ENCODE results near the gene PHC3. TPM values are rescaled to one million over a fixed set of nuclear protein-coding genes. Genes with fewer than 3 reads are reported as not detected.

Gene PHC3
- total and polyA plus RNA-seq, 2 experiments from 2014 or later, result 36.6 to 39.8 TPM

GRCh38 chr3:170049146-170050000, 132.2 kb downstream of the PHC3 start:
- no peak overlapping the region for H2AFZ ChIP-seq
- peaks cover 68% of the 10 kb centered on the region for H3K79me2 ChIP-seq
- H3K9me2 ChIP-seq (replicated peaks; ENCODE audit: insufficient read depth), result no peaks in the 10 kb centered on the region
- no peak for TF ChIP-seq EZH2 (IDR thresholded peaks at IDR 0.05; ENCODE audit: borderline replicate concordance)
- TF ChIP-seq CTCF (IDR thresholded peaks at IDR 0.05; ENCODE audit: poor library complexity), result no peak
- TF ChIP-seq EZH2phosphoT487 (IDR thresholded peaks at IDR 0.05; ENCODE audit: low read depth, severe bottlenecking, unreplicated experiment), result no peak
- H3K36me3 ChIP-seq (replicated peaks; ENCODE audit: insufficient read depth, low read depth), result no peaks in the 10 kb centered on the region
- no peak for DNase-seq (ENCODE audit: low spot score)
- peaks cover 8% of the 10 kb centered on the region for H3K4me1 ChIP-seq (ENCODE audit: insufficient read depth)
- no peaks in the 10 kb centered on the region for H3K27me3 ChIP-seq
- H3K9me3 ChIP-seq (ENCODE audit: low read depth), result no peaks in the 10 kb centered on the region
- peak overlapping the region; percentile 51 for H3K27ac ChIP-seq
- H3K4me2 ChIP-seq, result no peak overlapping the region
- H3K4me3 ChIP-seq, result no peak overlapping the region
- WGBS (ENCODE audit: low lambda C conversion rate, missing lambda C conversion rate), result 79% methylated on average over 10 of the region's 10 CpGs
- no peaks in the 10 kb centered on the region for H4K20me1 ChIP-seq (ENCODE audit: insufficient read depth, poor library complexity, severe bottlenecking)

- H3K36me3 ChIP-seq (replicated peaks; ENCODE audit: insufficient read depth, low read depth), result no peaks in the 10 kb centered on the region
- H4K20me1 ChIP-seq (ENCODE audit: insufficient read depth, poor library complexity, severe bottlenecking), result no peaks in the 10 kb centered on the region
- H3K9me2 ChIP-seq (replicated peaks; ENCODE audit: insufficient read depth), result no peaks in the 10 kb centered on the region
- H3K27ac ChIP-seq, result peak overlapping the region; percentile 68
- H3K4me2 ChIP-seq, result peak overlapping the region; percentile 59
- no peak overlapping the region for H3K4me3 ChIP-seq
- no peaks in the 10 kb centered on the region for H3K27me3 ChIP-seq
- no peak overlapping the region for H2AFZ ChIP-seq
- no peaks in the 10 kb centered on the region for H3K9me3 ChIP-seq (ENCODE audit: low read depth)
- DNase-seq (ENCODE audit: low spot score), result no peak
- H3K4me1 ChIP-seq (ENCODE audit: insufficient read depth), result peaks cover 8% of the 10 kb centered on the region
- no peak for TF ChIP-seq EZH2 (IDR thresholded peaks at IDR 0.05; ENCODE audit: borderline replicate concordance)
- no peak for TF ChIP-seq EZH2phosphoT487 (IDR thresholded peaks at IDR 0.05; ENCODE audit: low read depth, severe bottlenecking, unreplicated experiment)
- no peak for TF ChIP-seq CTCF (IDR thresholded peaks at IDR 0.05; ENCODE audit: poor library complexity)
- H3K79me2 ChIP-seq, result peaks cover 68% of the 10 kb centered on the region
- 85% methylated on average over 3 of the region's 3 CpGs for WGBS (ENCODE audit: low lambda C conversion rate, missing lambda C conversion rate)
Observed at GRCh38 chr3:170047133-170047404, 134.5 kb downstream of the PHC3 start.

- peaks cover 3% of the 10 kb centered on the region for H3K27me3 ChIP-seq
- TF ChIP-seq EZH2 (IDR thresholded peaks at IDR 0.05; ENCODE audit: borderline replicate concordance), result no peak
- TF ChIP-seq CTCF (IDR thresholded peaks at IDR 0.05; ENCODE audit: poor library complexity), result no peak
- no peak for TF ChIP-seq EZH2phosphoT487 (IDR thresholded peaks at IDR 0.05; ENCODE audit: low read depth, severe bottlenecking, unreplicated experiment)
- H3K4me2 ChIP-seq, result peak overlapping the region; percentile 59
- no peaks in the 10 kb centered on the region for H3K36me3 ChIP-seq (replicated peaks; ENCODE audit: insufficient read depth, low read depth)
- H3K9me2 ChIP-seq (replicated peaks; ENCODE audit: insufficient read depth), result no peaks in the 10 kb centered on the region
- WGBS (ENCODE audit: low lambda C conversion rate, missing lambda C conversion rate), result 49% methylated on average over 5 of the region's 5 CpGs
- no peaks in the 10 kb centered on the region for H3K9me3 ChIP-seq (ENCODE audit: low read depth)
- no peak overlapping the region for H3K4me3 ChIP-seq
- no peaks in the 10 kb centered on the region for H4K20me1 ChIP-seq (ENCODE audit: insufficient read depth, poor library complexity, severe bottlenecking)
- DNase-seq (ENCODE audit: low spot score), result no peak
- peak overlapping the region; percentile 68 for H3K27ac ChIP-seq
- H3K4me1 ChIP-seq (ENCODE audit: insufficient read depth), result peaks cover 8% of the 10 kb centered on the region
- H3K79me2 ChIP-seq, result peaks cover 68% of the 10 kb centered on the region
- H2AFZ ChIP-seq, result no peak overlapping the region
Observed at GRCh38 chr3:170046269-170047132, 135.0 kb downstream of the PHC3 start.

Data from hepatocyte (in vitro differentiated cells).